PC-9 (cell line): ENCODE results near the gene FOXO3. TPM values are rescaled to one million over a fixed set of nuclear protein-coding genes. Genes with fewer than 3 reads are reported as not detected.
A peak's percentile ranks its signal among the peaks of the same experiment; 100 is the strongest.

Source experiments
- BruUV-seq: library from RNA; stranded (reverse); fragments of 400-500 nt; replicated peaks from 2 replicates; lab custom pipeline; 2021; lab: Mats Ljungman, UMichigan
- CTCF ChIA-PET: fragments of 300-600 bp; sonication (Branson Sonifier 250); formaldehyde crosslinking; loops from one replicate; lab custom pipeline; 2022; ENCODE audit warnings: antibody characterized with exemption; lab: Charles Lee
- POLR2A ChIA-PET: fragments of 300-600 bp; sonication (Branson Sonifier 250); formaldehyde crosslinking; loops from one replicate; lab custom pipeline; 2022; ENCODE audit warnings: antibody characterized with exemption; ENCODE audit not compliant: unreplicated experiment; lab: Charles Lee
- DNase-seq, 2 experiments: peaks; one replicate each; pipeline versions ENCODE4 v3.0.0 to v3.0.0-alpha.2; 2015 to 2022; ENCODE audit warnings: mixed read lengths in 1 of 2
- H2AFZ ChIP-seq: fragments of 200-600 bp; sonication (generic); 2 replicates; pipeline ENCODE4 v1.8.1; 2017; ENCODE audit warnings: antibody characterized with exemption
- H3F3A ChIP-seq: fragments of 200-600 bp; sonication (generic); 2 replicates; pipeline ENCODE4 v1.8.1; 2017; ENCODE audit warnings: antibody characterized with exemption, mild to moderate bottlenecking, low read depth; ENCODE audit not compliant: insufficient read depth
- H3K27ac ChIP-seq: fragments of 200-600 bp; sonication (generic); 2 replicates; pipeline ENCODE4 v1.6.1; 2016; ENCODE audit warnings: mixed run types
- H3K27me3 ChIP-seq: fragments of 200-600 bp; sonication (generic); 2 replicates; pipeline ENCODE4 v1.6.1; 2016; ENCODE audit warnings: low read depth, mixed run types; ENCODE audit not compliant: insufficient read depth
- H3K36me3 ChIP-seq: fragments of 200-600 bp; sonication (generic); 2 replicates; pipeline ENCODE4 v1.6.1; 2016; ENCODE audit warnings: low read depth, mixed run types
- H3K4me1 ChIP-seq: fragments of 200-600 bp; sonication (generic); replicated peaks from 2 replicates; pipeline ENCODE4 v1.6.1; 2016; ENCODE audit warnings: mixed run types; ENCODE audit not compliant: insufficient read depth
- H3K4me2 ChIP-seq: fragments of 200-600 bp; sonication (generic); 2 replicates; pipeline ENCODE4 v1.6.1; 2017; ENCODE audit warnings: mixed run types
- H3K4me3 ChIP-seq: fragments of 200-600 bp; sonication (generic); 2 replicates; pipeline ENCODE4 v1.6.1; 2016; ENCODE audit warnings: mixed run types
- H3K79me2 ChIP-seq: fragments of 200-600 bp; sonication (generic); 2 replicates; pipeline ENCODE4 v1.6.1; 2017; ENCODE audit warnings: low read depth, mixed run types
- H3K9me2 ChIP-seq: fragments of 200-600 bp; sonication (generic); 2 replicates; pipeline ENCODE4 v1.8.1; 2017; ENCODE audit warnings: mild to moderate bottlenecking; ENCODE audit not compliant: insufficient read depth
- H3K9me3 ChIP-seq: fragments of 200-600 bp; sonication (generic); 2 replicates; pipeline ENCODE4 v1.8.1; 2016; ENCODE audit warnings: low read depth; ENCODE audit not compliant: insufficient read depth
- H4K20me1 ChIP-seq: fragments of 200-600 bp; sonication (generic); 2 replicates; pipeline ENCODE4 v1.8.1; 2017; ENCODE audit not compliant: insufficient read depth
- EZH2 ChIP-seq: fragments of 200-600 bp; sonication (generic); IDR thresholded peaks from 2 replicates; pipeline ENCODE4 v1.8.0; 2017; ENCODE audit warnings: antibody characterized with exemption, low read depth
- intact Hi-C: fragments of 100-400 bp; cut with micrococcal nuclease; formaldehyde crosslinking; loops from one replicate; pipeline ENCODE4 v1.10.0; 2022; ENCODE audit not compliant: unreplicated experiment
- total RNA-seq: library from RNA; stranded (reverse); gene quantifications from 2 replicates; pipeline ENCODE4 v1.2.3, GENCODE V29; 2021
- TF ChIP-seq, protein P1 (sequence below): fragments of 200-600 bp; sonication (generic); conservative IDR thresholded peaks from 2 replicates; pipeline ENCODE4 v1.6.1; 2017; ENCODE audit warnings: mixed run types, antibody characterized with exemption, mild to moderate bottlenecking, moderate library complexity

Gene FOXO3
- total RNA-seq, 1 experiment from 2014 or later = 59.4 TPM

DNA sequence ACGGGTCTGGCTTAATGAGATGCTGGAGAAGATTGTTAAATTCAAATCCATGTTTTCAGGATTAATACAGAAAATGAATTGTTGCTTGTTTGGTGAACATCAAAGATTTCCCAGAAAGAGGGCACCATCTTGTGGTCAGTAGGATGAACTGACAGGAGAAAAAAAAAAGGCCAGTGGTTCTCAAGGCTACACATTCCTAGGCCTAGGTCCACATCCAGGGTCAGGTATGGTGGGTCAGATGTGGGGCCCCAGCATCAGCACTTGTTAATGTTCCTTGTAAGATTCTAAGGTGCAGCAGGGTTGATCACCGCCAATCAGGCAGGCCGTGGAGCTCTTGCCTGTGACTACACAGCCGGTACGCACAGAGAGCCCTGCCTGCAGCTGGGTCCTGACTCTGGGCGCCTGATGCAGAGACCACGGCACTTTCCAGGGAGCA, 34.0 kb upstream of the FOXO3 start:
- Histone ChIP-seq H3K36me3 (no peaks in the 10 kb centered on the region), H3K27me3 (no peaks in the 10 kb centered on the region), H3K4me2 (no peak overlapping the region), H3K9me3 (no peaks in the 10 kb centered on the region), H3K4me1 (no peaks in the 10 kb centered on the region), H3K79me2 (no peaks in the 10 kb centered on the region), H3F3A (no peaks in the 10 kb centered on the region), H2AFZ (no peak overlapping the region), H4K20me1 (no peaks in the 10 kb centered on the region), H3K9me2 (no peaks in the 10 kb centered on the region), H3K27ac (no peak overlapping the region), H3K4me3 (no peak overlapping the region)
- POLR2A ChIA-PET = no interaction called here
- intact Hi-C loops = loop anchor here (1.0 to 10.0 kb wide), 3 partner anchors 352 to 549 kb away; no protein-coding TSS in a partner anchor
- TF ChIP-seq, protein P1, sequence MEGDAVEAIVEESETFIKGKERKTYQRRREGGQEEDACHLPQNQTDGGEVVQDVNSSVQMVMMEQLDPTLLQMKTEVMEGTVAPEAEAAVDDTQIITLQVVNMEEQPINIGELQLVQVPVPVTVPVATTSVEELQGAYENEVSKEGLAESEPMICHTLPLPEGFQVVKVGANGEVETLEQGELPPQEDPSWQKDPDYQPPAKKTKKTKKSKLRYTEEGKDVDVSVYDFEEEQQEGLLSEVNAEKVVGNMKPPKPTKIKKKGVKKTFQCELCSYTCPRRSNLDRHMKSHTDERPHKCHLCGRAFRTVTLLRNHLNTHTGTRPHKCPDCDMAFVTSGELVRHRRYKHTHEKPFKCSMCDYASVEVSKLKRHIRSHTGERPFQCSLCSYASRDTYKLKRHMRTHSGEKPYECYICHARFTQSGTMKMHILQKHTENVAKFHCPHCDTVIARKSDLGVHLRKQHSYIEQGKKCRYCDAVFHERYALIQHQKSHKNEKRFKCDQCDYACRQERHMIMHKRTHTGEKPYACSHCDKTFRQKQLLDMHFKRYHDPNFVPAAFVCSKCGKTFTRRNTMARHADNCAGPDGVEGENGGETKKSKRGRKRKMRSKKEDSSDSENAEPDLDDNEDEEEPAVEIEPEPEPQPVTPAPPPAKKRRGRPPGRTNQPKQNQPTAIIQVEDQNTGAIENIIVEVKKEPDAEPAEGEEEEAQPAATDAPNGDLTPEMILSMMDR = peak; percentile 91
- TF ChIP-seq EZH2 = no peak
- CTCF ChIA-PET = no interaction called here
- BruUV-seq = no TSS peak
- DNase-seq = peak in 1 of 2 experiments; percentile 42

DNA sequence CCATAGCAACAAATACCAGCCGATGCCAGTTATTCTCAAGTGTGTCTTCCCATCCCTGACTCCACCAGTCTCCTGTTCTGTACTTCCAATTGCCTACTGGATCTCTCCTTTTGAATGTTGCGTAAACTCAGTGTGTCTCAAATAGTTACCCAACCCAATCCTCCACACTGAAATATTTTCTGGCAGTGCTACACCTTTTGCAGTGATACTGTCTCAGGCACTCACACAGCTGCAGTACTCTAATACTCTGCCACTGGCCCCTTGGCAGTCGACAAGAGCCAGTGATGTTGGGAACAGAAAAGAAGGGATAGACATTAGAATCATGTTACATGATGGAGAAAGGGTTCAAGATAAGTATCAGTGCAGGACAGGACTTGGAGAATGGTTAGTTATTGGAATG, 31.8 kb upstream of the FOXO3 start:
- Histone ChIP-seq H4K20me1 (no peaks in the 10 kb centered on the region), H3F3A (no peaks in the 10 kb centered on the region), H3K4me3 (no peak overlapping the region), H3K9me3 (no peaks in the 10 kb centered on the region), H3K27ac (no peak overlapping the region), H2AFZ (no peak overlapping the region), H3K79me2 (no peaks in the 10 kb centered on the region), H3K4me1 (no peaks in the 10 kb centered on the region), H3K27me3 (no peaks in the 10 kb centered on the region), H3K36me3 (no peaks in the 10 kb centered on the region), H3K9me2 (no peaks in the 10 kb centered on the region), H3K4me2 (no peak overlapping the region)
- ChIA-PET CTCF (interaction anchor here (0.6 to 0.8 kb wide), 2 partner anchors 530 to 834 kb away, joined by 7 to 13 read pairs; no protein-coding TSS in a partner anchor), POLR2A (no interaction called here)
- TF ChIP-seq, protein P1 = no peak
- no peak for TF ChIP-seq EZH2
- BruUV-seq = no TSS peak
- intact Hi-C loops = loop anchor here (10.0 kb wide), 1 partner anchor 354 kb away; no protein-coding TSS in a partner anchor
- no peak for DNase-seq

DNA sequence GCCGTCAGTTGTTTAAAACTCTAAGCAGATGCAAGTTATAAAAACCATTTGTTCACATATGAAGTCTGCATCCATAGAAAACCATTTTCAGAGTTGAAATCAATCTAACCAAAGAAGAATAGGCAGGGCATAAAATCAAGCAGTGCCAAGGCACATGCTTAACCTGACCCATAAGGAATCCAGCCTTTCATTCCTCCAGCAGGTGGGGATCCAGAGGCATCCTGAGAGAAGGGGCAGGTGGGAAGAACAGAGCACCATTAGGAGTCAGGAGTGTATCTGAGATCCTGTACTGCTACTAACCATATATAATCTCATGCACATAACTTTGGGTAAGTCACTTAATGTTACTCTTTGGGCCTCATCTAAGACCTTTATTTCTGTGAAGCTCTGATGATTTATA, 29.4 kb upstream of the FOXO3 start:
- Histone ChIP-seq H3K9me2 (no peaks in the 10 kb centered on the region), H3K4me2 (no peak overlapping the region), H3K9me3 (no peaks in the 10 kb centered on the region), H4K20me1 (no peaks in the 10 kb centered on the region), H3K4me1 (no peaks in the 10 kb centered on the region), H3K27me3 (no peaks in the 10 kb centered on the region), H3K27ac (no peak overlapping the region), H3K4me3 (no peak overlapping the region), H3F3A (no peaks in the 10 kb centered on the region), H3K79me2 (no peaks in the 10 kb centered on the region), H3K36me3 (no peaks in the 10 kb centered on the region), H2AFZ (no peak overlapping the region)
- TF ChIP-seq, protein P1 = no peak
- no peak for TF ChIP-seq EZH2
- BruUV-seq = no TSS peak
- intact Hi-C loops = no loop called here
- ChIA-PET POLR2A (no interaction called here), CTCF (no interaction called here)
- DNase-seq = no peak
